Endothelial cell (in vitro differentiated cells): Measurements from ENCODE around the gene RNF25. TPM values are rescaled to one million over a fixed set of nuclear protein-coding genes. Genes with fewer than 3 reads are reported as not detected.
A peak's percentile ranks its signal among the peaks of the same experiment; 100 is the strongest.

Experiments
- DNase-seq: peaks from one replicate; pipeline ENCODE4 v3.0.0; 2021; ENCODE audit warnings: low spot score
- H3K27ac Mint-ChIP-seq: one replicate; pipeline ENCODE4 v1.8.0; 2021; ENCODE audit warnings: mixed read lengths, inconsistent platforms; ENCODE audit not compliant: unreplicated experiment
- H3K27me3 Mint-ChIP-seq: one replicate; pipeline ENCODE4 v1.8.0; 2021; ENCODE audit warnings: mild to moderate bottlenecking, moderate library complexity, mixed read lengths, inconsistent platforms; ENCODE audit not compliant: unreplicated experiment
- H3K36me3 Mint-ChIP-seq: one replicate; pipeline ENCODE4 v1.8.0; 2021; ENCODE audit warnings: mild to moderate bottlenecking, low read depth, mixed read lengths, inconsistent platforms; ENCODE audit not compliant: unreplicated experiment
- H3K4me1 Mint-ChIP-seq: one replicate; pipeline ENCODE4 v1.8.0; 2021; ENCODE audit warnings: mild to moderate bottlenecking, mixed read lengths, inconsistent platforms; ENCODE audit not compliant: unreplicated experiment
- H3K4me3 Mint-ChIP-seq: one replicate; pipeline ENCODE4 v1.8.0; 2021; ENCODE audit warnings: mild to moderate bottlenecking, mixed read lengths, inconsistent platforms; ENCODE audit not compliant: unreplicated experiment
- H3K9me3 Mint-ChIP-seq: one replicate; pipeline ENCODE4 v1.8.0; 2021; ENCODE audit warnings: mixed read lengths, inconsistent platforms; ENCODE audit not compliant: unreplicated experiment
- CTCF ChIP-seq: fragments of 200-600 bp; sonication (generic); IDR thresholded peaks from one replicate; pipeline ENCODE4 v1.5.0; 2021; ENCODE audit warnings: antibody characterized with exemption; ENCODE audit not compliant: unreplicated experiment
- total RNA-seq: library from RNA; stranded (reverse); fragmentation: NEBNext Ultra II Directional; extraction: Animal tissue kit (Norgen Biotek cat#: 25700); gene quantifications from one replicate; pipeline ENCODE4 v1.2.1, GENCODE V29; 2021; ENCODE audit not compliant: unreplicated experiment

Gene RNF25
- total RNA-seq, 1 donor from 2014 or later, result 41.7 TPM

DNA sequence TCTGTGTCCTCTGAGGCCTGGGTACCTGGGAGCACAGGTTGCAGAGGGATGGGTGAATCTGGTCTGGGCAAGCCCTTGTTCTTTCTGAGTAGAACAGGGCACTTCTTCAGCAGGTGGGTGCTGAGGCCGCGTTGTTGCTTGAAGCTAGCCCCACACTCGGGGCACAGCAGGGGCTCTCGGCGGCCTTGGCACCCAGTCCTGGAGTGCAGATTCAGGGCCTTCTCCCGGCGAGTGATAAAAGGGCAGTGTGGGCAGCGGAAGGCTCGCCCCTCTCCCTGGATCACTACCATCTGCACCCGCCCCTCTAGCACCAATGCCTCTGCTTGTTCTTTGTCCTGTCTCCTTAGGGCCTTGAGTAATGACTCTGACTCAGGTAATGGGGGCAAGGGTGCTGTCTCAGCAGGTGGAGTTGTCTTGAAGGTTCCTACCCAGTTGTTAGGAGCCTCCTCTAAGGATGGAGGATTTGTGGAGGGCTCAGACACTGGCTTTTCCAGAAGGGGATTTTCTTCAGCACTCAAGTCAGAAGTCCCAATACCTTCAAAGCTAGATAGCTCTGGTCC lies 28.0 kb downstream of the RNF25 start:
- no peak for TF ChIP-seq CTCF
- Mint-ChIP-seq H3K27me3 (peaks cover 6% of the 10 kb centered on the region), H3K36me3 (peaks cover 23% of the 10 kb centered on the region), H3K9me3 (no peaks in the 10 kb centered on the region), H3K4me3 (no peak overlapping the region), H3K27ac (no peak overlapping the region), H3K4me1 (peaks cover 11% of the 10 kb centered on the region)
- DNase-seq, result no peak

DNA sequence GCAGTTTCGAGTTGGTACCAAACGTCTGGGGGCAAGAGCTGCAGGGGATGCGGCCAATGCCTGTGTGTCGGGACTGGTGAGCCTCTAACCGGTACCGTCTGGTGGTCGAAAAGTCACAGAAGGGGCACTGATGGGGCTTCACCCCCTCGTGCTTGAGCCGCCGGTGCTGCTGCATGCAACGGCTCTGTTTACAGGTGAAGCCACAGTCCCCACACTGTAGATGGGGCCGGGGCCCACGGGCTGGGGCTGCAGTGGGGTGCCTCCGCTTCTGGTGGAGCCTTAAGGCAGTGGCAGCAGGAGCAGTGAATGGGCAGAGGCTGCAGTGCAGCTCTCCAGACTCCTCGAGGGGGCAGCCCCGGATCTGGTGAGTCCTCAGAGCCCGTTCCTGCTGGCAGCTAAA lies 29.0 kb downstream of the RNF25 start:
- Mint-ChIP-seq H3K36me3 (peaks cover 27% of the 10 kb centered on the region), H3K4me1 (peaks cover 11% of the 10 kb centered on the region), H3K27ac (peak overlapping the region; percentile 36), H3K27me3 (peaks cover 6% of the 10 kb centered on the region), H3K9me3 (no peaks in the 10 kb centered on the region), H3K4me3 (no peak overlapping the region)
- TF ChIP-seq CTCF, result no peak
- no peak for DNase-seq

DNA sequence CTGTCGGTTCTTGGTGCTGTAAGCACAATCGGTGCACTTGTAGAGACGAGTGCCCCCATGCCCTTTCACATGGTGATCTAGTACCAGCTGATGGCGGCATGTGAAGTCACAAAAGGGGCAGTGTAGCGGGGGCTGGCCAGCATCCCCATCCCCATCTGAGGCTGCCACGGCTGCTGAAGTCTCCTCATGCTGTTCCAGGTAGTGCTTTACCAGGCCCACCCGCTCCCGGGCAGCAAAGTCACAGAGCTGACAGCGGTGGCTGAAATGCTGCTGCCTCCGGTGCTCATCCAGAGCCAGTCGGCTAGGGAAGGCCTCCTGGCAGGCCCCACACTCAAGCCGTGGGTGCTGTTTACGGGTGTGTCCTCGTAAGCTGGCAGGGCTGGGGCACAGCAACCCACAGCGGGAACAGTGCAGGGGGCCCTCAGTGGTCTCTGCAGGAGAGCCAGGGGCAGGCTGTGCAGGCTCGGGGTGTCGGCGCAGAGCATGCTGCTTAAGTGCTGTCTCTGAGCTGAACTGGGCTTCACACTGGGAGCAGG lies 29.6 kb downstream of the RNF25 start:
- H3K27me3 Mint-ChIP-seq, result peaks cover 6% of the 10 kb centered on the region
- no peak for TF ChIP-seq CTCF
- H3K4me3 Mint-ChIP-seq, result peak overlapping the region; percentile 24
- H3K36me3 Mint-ChIP-seq, result peaks cover 31% of the 10 kb centered on the region
- no peak for DNase-seq
- peak overlapping the region; percentile 61 for H3K27ac Mint-ChIP-seq
- no peaks in the 10 kb centered on the region for H3K9me3 Mint-ChIP-seq
- peaks cover 11% of the 10 kb centered on the region for H3K4me1 Mint-ChIP-seq

GRCh38 chr2:218638372-218638771 lies 33.4 kb downstream of the RNF25 start:
- no peak overlapping the region for H3K4me3 Mint-ChIP-seq
- TF ChIP-seq CTCF, result no peak
- H3K36me3 Mint-ChIP-seq, result peaks cover 56% of the 10 kb centered on the region
- H3K9me3 Mint-ChIP-seq, result no peaks in the 10 kb centered on the region
- no peak overlapping the region for H3K27ac Mint-ChIP-seq
- H3K4me1 Mint-ChIP-seq, result peaks cover 39% of the 10 kb centered on the region
- H3K27me3 Mint-ChIP-seq, result peaks cover 5% of the 10 kb centered on the region
- no peak for DNase-seq

GRCh38 chr2:218635719-218636118 lies 36.1 kb downstream of the RNF25 start:
- peaks cover 69% of the 10 kb centered on the region for H3K36me3 Mint-ChIP-seq
- H3K9me3 Mint-ChIP-seq, result no peaks in the 10 kb centered on the region
- TF ChIP-seq CTCF, result no peak
- peak overlapping the region; percentile 16 for H3K27ac Mint-ChIP-seq
- H3K27me3 Mint-ChIP-seq, result peaks cover 6% of the 10 kb centered on the region
- peak overlapping the region; percentile 32 for H3K4me3 Mint-ChIP-seq
- DNase-seq, result no peak
- peaks cover 44% of the 10 kb centered on the region for H3K4me1 Mint-ChIP-seq
